HFFc6 (cell line): ENCODE results near the gene TPH2. TPM values are rescaled to one million over a fixed set of nuclear protein-coding genes. Genes with fewer than 3 reads are reported as not detected.

ENCODE experiments used
- DNase-seq: peaks from one replicate; pipeline ENCODE4 v3.0.0-alpha.2; 2018
- H3K27ac Mint-ChIP-seq: 2 replicates; pipeline ENCODE4 v1.8.0; 2020; ENCODE audit warnings: mild to moderate bottlenecking, mixed read lengths
- H3K27me3 Mint-ChIP-seq: 2 replicates; pipeline ENCODE4 v1.8.0; 2021; ENCODE audit warnings: mild to moderate bottlenecking, moderate library complexity, mixed read lengths; ENCODE audit not compliant: insufficient read depth
- H3K36me3 Mint-ChIP-seq: 2 replicates; pipeline ENCODE4 v1.8.0; 2021; ENCODE audit warnings: low read depth, mixed read lengths
- H3K4me1 Mint-ChIP-seq: 2 replicates; pipeline ENCODE4 v1.8.0; 2020; ENCODE audit warnings: low read depth, mixed read lengths
- H3K4me3 Mint-ChIP-seq: 2 replicates; pipeline ENCODE4 v1.8.0; 2020; ENCODE audit warnings: mild to moderate bottlenecking, moderate library complexity, mixed read lengths
- H3K9me3 Mint-ChIP-seq: 2 replicates; pipeline ENCODE4 v1.8.0; 2020; ENCODE audit warnings: mild to moderate bottlenecking, mixed read lengths
- long read RNA-seq: library from polyadenylated mRNA; unstranded; transcript quantifications from one replicate; pipeline ENCODE4 v2.0.0, GENCODE V29; 2019
- total RNA-seq, 6 experiments: library from RNA; stranded (reverse); fragmentation: NEBNext Ultra II Directional; extraction: Animal tissue kit (Norgen Biotek cat#: 25700); gene quantifications; 2 replicates in 1 of 6; 3 replicates in 5 of 6; pipeline ENCODE4 v1.2.3, GENCODE V29; 2021
- TF ChIP-seq, protein P1 (sequence below): fragments of 200-600 bp; sonication (generic); IDR thresholded peaks from 2 replicates; pipeline ENCODE4 v1.5.0; 2021; ENCODE audit warnings: antibody characterized with exemption, mild to moderate bottlenecking

TPH2 gene
- total RNA-seq: not detected
- long read RNA-seq: 0 reads

DNA sequence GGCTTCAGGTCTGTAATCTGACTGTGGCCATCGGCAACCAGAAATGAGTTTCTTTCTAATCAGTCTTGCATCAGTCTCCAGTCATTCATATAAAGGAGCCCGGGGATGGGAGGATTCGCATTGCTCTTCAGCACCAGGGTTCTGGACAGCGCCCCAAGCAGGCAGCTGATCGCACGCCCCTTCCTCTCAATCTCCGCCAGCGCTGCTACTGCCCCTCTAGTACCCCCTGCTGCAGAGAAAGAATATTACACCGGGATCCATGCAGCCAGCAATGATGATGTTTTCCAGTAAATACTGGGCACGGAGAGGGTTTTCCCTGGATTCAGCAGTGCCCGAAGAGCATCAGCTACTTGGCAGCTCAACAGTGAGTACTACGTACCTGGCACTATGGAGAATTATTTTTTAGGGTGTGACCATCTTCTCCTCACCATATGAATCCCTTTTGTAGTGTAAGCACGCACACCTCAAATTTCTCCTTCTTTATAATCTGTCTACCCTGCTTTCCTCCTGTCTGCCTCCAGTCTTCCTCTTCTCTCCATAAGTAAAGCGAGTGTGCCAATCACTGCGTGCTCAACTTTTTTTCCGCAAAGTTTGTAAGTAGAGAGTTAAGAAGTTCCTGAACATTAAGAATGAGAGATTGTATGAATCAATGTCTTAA lies at the start of gene TPH2:
TPH2 (plus strand) TSS at position 118 of the 658 bp plus-strand sequence; CDS start at position 260, 142 bp downstream.
- H3K4me1 Mint-ChIP-seq: peaks cover 32% of the 10 kb centered on the region
- H3K27ac Mint-ChIP-seq: no peak within 1 kb of the TSS
- no peaks in the 10 kb centered on the region; the same call in 1 of the 2 replicates for H3K36me3 Mint-ChIP-seq
- peaks cover 4% of the 10 kb centered on the region for H3K27me3 Mint-ChIP-seq
- TF ChIP-seq, protein P1, sequence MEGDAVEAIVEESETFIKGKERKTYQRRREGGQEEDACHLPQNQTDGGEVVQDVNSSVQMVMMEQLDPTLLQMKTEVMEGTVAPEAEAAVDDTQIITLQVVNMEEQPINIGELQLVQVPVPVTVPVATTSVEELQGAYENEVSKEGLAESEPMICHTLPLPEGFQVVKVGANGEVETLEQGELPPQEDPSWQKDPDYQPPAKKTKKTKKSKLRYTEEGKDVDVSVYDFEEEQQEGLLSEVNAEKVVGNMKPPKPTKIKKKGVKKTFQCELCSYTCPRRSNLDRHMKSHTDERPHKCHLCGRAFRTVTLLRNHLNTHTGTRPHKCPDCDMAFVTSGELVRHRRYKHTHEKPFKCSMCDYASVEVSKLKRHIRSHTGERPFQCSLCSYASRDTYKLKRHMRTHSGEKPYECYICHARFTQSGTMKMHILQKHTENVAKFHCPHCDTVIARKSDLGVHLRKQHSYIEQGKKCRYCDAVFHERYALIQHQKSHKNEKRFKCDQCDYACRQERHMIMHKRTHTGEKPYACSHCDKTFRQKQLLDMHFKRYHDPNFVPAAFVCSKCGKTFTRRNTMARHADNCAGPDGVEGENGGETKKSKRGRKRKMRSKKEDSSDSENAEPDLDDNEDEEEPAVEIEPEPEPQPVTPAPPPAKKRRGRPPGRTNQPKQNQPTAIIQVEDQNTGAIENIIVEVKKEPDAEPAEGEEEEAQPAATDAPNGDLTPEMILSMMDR: peak; percentile 78
- H3K9me3 Mint-ChIP-seq: no peaks in the 10 kb centered on the region
- peak; percentile 43 for DNase-seq
- H3K4me3 Mint-ChIP-seq: no peak within 1 kb of the TSS

DNA sequence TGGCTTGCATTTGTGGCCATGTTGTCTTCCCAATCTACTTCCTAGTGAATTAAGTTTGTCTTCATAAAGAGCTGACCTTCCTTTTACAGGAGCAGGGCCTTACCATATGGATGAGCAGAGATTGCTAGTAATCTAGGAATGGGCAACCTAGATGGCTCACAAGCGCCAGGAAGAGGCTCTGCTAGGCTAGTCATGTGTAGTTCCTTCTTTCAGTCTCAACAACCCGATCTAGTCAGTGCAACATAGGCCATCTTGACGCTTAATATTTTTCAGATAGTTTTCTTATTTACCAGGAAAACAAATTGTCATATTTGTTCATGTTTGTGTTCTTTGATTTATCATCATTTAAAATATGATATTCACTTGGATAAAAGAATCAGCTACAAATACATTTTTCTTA lies 48.2 kb upstream of the TPH2 start:
- TF ChIP-seq, protein P1: no peak
- H3K36me3 Mint-ChIP-seq: peaks cover 6% of the 10 kb centered on the region
- peaks cover 20% of the 10 kb centered on the region for H3K4me1 Mint-ChIP-seq
- H3K4me3 Mint-ChIP-seq: no peak overlapping the region
- H3K27me3 Mint-ChIP-seq: no peaks in the 10 kb centered on the region
- no peaks in the 10 kb centered on the region for H3K9me3 Mint-ChIP-seq
- DNase-seq: no peak
- H3K27ac Mint-ChIP-seq: no peak overlapping the region

DNA sequence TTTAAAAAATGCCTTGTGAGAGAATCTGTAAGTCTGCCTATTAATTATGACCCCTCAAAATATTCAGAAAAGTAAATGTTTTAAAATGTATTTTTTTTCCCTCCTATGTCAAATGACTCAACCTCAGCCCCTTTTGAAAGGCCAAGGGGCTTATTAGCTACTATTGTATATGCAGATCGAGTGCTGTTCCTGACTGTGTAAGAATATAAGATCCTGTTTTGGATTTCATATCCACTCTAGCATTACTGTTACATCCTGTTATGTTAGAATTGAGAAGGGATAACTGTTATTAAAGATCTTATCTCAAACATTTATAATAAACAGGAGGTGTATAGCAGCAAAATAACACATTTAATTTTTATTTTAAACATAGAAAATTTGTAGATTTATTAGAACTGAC lies 46.6 kb upstream of the TPH2 start:
- Mint-ChIP-seq H3K4me3 (no peak overlapping the region), H3K27me3 (no peaks in the 10 kb centered on the region), H3K9me3 (no peaks in the 10 kb centered on the region), H3K27ac (no peak overlapping the region), H3K36me3 (0 out of 2 replicates have a peak, but pooled peaks cover 10% of the 10 kb centered on the region), H3K4me1 (peaks cover 20% of the 10 kb centered on the region)
- TF ChIP-seq, protein P1: no peak
- no peak for DNase-seq

DNA sequence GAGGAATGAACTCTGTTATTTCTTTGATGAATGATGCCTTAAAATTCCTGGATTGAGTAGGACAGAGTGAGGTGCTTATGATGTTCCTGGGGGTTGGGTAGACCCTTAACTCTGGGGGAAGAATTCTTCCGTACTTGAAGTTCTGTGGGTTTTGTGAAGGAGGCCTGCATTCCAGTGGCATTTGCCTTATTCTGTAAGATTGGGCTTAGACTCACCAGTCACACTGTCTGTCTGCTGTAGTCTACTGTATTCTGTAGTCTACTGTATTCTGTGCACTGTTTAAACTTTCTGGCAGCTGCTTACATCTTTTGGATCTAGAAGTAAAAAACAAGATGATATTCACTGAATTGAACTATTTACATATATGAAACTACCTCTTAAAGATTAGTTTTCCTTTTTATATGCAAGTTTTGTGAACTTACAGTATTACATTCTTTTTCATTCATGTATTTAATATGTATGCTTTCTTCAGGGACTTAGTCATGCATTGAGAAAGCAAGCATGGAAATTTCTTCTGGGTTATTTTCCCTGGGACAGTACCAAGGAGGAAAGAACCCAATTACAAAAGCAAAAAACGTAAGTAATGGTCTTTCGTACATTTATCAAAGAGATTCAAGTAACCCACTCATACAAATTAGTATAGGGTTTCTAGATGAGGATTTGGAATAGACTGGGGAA lies 42.3 kb upstream of the TPH2 start:
- TF ChIP-seq, protein P1: no peak
- DNase-seq: no peak
- Mint-ChIP-seq H3K27ac (peak overlapping the region; percentile 30; the same call in 1 of the 2 replicates), H3K4me1 (peaks cover 30% of the 10 kb centered on the region), H3K4me3 (no peak overlapping the region), H3K9me3 (no peaks in the 10 kb centered on the region), H3K27me3 (no peaks in the 10 kb centered on the region), H3K36me3 (0 out of 2 replicates have a peak, but pooled peaks cover 12% of the 10 kb centered on the region)

DNA sequence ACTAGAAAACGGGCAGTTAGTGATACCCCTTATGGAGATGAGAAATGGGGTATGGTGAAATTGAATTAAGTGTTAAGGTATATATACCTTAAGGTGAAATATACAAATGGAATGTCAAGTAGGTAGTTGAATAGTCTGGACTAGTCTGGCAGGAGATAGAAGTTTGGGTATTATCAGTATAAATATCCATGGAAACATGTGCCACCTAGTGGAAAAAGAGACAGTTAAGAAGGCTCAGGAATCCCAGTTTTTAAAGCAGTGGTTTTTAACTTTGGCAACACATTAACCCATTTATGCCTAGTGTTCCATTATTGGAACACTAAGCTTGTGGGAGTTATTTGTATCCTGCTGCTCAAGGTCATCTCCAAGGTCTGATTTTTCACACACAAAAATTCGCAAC lies 38.6 kb upstream of the TPH2 start:
- TF ChIP-seq, protein P1: peak; percentile 77
- Mint-ChIP-seq H3K4me1 (peaks cover 12% of the 10 kb centered on the region), H3K27ac (no peak overlapping the region), H3K9me3 (no peaks in the 10 kb centered on the region), H3K27me3 (no peaks in the 10 kb centered on the region), H3K4me3 (no peak overlapping the region), H3K36me3 (peaks cover 25% of the 10 kb centered on the region; the same call in 1 of the 2 replicates)
- DNase-seq: peak; percentile 15
